ENCODE data around the gene STT3A. TPM values are rescaled to one million over a fixed set of nuclear protein-coding genes. Genes with fewer than 3 reads are reported as not detected.

Gene STT3A
- polyA plus RNA-seq, 2 of the 4 experiments (the other 2 are of a cell fraction): 92.1 to 197 TPM

GRCh38 chr11:125591649-125592304 is 875 bp upstream of the STT3A start:
- CTCF ChIA-PET: interaction anchor here (0.6 to 1.9 kb wide), 3 partner anchors 22 to 36 kb away, joined by 3 to 5 read pairs (median 4); partner anchors contain the start of genes CHEK1 and EI24
- ATAC-seq: peak; percentile 60 to 62
- Histone ChIP-seq H3K9me3 (no peaks in the 10 kb centered on the region), H3K4me3 (peak overlapping the region; percentile 55), H3K27ac (peak overlapping the region; percentile 84 to 96), H3K4me2 (peak overlapping the region; percentile 81), H3K4me1 (peaks cover 23% of the 10 kb centered on the region; the same call in 2 of the 3 replicates)
- peak in 1 of 2 experiments; percentile 10 for DNase-seq (ENCODE audit: low read depth in 1 of 2, low spot score in 1 of 2)
- TF ChIP-seq FOSB (CRISPR knock-in tag; IDR thresholded peaks at IDR 0.05) (peak; percentile 67; the same call in 1 of the 2 replicates), EHMT2 (IDR thresholded peaks at IDR 0.05; ENCODE audit: low read depth) (no peak), RARB (CRISPR knock-in tag; IDR thresholded peaks at IDR 0.05) (no peak), HOXA7 (CRISPR knock-in tag; IDR thresholded peaks at IDR 0.05) (0 out of 2 replicates have a peak, but pooled peaks have one; percentile 45), ESRRA (IDR thresholded peaks at IDR 0.05; ENCODE audit: borderline replicate concordance, low read length) (no peak), POLR2AphosphoS2 (conservative IDR thresholded peaks at IDR 0.05; ENCODE audit: low read length) (no peak), HOXB5 (CRISPR knock-in tag; IDR thresholded peaks at IDR 0.05) (0 out of 2 replicates have a peak, but pooled peaks have one; percentile 25)
- 8% methylated on average over 27 of the region's 30 CpGs for WGBS (ENCODE audit: missing lambda C conversion rate)
- no peak for FAIRE-seq
- POLR2A ChIA-PET: interaction anchor here (0.9 to 1.8 kb wide), 4 partner anchors 9 to 638 kb away, joined by 3 to 16 read pairs (median 7); partner anchors contain the start of genes EI24 and HYLS1

DNA sequence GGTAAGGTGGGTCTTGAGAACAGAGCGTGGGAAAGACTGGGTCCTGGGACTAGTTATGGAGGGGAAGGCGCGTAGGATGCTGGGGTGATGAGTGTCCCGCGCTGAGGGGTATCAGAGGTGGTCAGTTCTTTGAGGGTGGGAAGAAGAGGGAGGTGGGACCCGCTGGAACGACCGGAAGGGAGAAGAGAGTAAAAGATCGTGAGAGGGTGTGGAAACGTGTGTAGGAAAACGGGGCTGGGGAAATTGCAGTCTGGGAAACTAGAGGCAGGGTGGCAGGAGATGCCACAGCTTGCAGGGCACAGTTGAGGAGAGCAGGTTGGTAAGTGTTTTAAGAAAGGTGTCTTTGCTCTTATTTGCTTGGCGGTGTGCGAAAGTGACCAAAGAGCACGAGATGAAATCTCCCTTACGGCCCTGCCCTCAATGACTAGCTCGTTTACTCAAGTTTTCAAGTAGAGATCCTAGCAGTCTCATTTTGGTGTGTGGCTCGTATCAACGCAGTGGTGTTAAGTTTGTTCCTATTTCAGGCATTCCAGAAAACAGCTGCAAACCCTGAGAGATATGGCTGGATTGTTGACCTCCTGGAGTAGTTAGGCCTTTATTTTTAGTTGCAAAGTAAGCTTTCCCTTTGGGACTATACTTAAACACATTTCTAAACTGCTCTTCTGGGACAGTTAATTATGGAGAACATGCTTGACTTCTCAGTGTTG is 615 bp downstream of the STT3A start:
- FAIRE-seq (no peak), DNase-seq (ENCODE audit: low read depth in 1 of 2, low spot score in 1 of 2) (peak; percentile 29 to 42), ATAC-seq (peak; percentile 46 to 61)
- ChIA-PET POLR2A (interaction anchor here (1.8 kb wide), 2 partner anchors 23 to 294 kb away, joined by 10 to 16 read pairs; partner anchors contain the start of genes EI24 and HYLS1), CTCF (interaction anchor here (1.0 to 1.9 kb wide), 2 partner anchors 23 to 24 kb away, joined by 4 to 5 read pairs; partner anchors contain the start of gene EI24)
- Histone ChIP-seq H3K4me2 (peak overlapping the region; percentile 87), H3K4me1 (peaks cover 22% of the 10 kb centered on the region; the same call in 2 of the 3 replicates), H3K27ac (peak overlapping the region; percentile 89 to 99), H3K9me3 (no peaks in the 10 kb centered on the region), H3K4me3 (peak overlapping the region; percentile 78)
- TF ChIP-seq ZSCAN20 (CRISPR knock-in tag; IDR thresholded peaks at IDR 0.05): no peak
- TF ChIP-seq, protein P1, sequence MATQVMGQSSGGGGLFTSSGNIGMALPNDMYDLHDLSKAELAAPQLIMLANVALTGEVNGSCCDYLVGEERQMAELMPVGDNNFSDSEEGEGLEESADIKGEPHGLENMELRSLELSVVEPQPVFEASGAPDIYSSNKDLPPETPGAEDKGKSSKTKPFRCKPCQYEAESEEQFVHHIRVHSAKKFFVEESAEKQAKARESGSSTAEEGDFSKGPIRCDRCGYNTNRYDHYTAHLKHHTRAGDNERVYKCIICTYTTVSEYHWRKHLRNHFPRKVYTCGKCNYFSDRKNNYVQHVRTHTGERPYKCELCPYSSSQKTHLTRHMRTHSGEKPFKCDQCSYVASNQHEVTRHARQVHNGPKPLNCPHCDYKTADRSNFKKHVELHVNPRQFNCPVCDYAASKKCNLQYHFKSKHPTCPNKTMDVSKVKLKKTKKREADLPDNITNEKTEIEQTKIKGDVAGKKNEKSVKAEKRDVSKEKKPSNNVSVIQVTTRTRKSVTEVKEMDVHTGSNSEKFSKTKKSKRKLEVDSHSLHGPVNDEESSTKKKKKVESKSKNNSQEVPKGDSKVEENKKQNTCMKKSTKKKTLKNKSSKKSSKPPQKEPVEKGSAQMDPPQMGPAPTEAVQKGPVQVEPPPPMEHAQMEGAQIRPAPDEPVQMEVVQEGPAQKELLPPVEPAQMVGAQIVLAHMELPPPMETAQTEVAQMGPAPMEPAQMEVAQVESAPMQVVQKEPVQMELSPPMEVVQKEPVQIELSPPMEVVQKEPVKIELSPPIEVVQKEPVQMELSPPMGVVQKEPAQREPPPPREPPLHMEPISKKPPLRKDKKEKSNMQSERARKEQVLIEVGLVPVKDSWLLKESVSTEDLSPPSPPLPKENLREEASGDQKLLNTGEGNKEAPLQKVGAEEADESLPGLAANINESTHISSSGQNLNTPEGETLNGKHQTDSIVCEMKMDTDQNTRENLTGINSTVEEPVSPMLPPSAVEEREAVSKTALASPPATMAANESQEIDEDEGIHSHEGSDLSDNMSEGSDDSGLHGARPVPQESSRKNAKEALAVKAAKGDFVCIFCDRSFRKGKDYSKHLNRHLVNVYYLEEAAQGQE (IDR thresholded peaks at IDR 0.05): no peak
- TF ChIP-seq POLR2AphosphoS2 (conservative IDR thresholded peaks at IDR 0.05; ENCODE audit: low read length): no peak
- TF ChIP-seq POLR2A (IDR thresholded peaks at IDR 0.05; ENCODE audit: low read length): 0 out of 2 replicates have a peak, but pooled peaks have one; percentile 3
- TF ChIP-seq RFX5 (IDR thresholded peaks at IDR 0.05): no peak
- no peak for TF ChIP-seq ESRRA (IDR thresholded peaks at IDR 0.05; ENCODE audit: borderline replicate concordance, low read length)
- TF ChIP-seq HEYL (CRISPR knock-in tag; IDR thresholded peaks at IDR 0.05): no peak
- TF ChIP-seq, protein P2, sequence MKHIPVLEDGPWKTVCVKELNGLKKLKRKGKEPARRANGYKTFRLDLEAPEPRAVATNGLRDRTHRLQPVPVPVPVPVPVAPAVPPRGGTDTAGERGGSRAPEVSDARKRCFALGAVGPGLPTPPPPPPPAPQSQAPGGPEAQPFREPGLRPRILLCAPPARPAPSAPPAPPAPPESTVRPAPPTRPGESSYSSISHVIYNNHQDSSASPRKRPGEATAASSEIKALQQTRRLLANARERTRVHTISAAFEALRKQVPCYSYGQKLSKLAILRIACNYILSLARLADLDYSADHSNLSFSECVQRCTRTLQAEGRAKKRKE (CRISPR knock-in tag; IDR thresholded peaks at IDR 0.05; ENCODE audit: low read depth): no peak
- 1% methylated on average over 18 of the region's 18 CpGs for WGBS (ENCODE audit: missing lambda C conversion rate)

- Histone ChIP-seq H3K4me1 (peaks cover 14% of the 10 kb centered on the region; the same call in 1 of the 3 replicates), H3K27ac (no peak overlapping the region), H3K4me2 (0 out of 3 replicates have a peak overlapping the region, but pooled peaks have one; percentile 87), H3K9me3 (no peaks in the 10 kb centered on the region), H3K4me3 (no peak overlapping the region)
- FAIRE-seq (no peak), DNase-seq (ENCODE audit: low read depth in 1 of 2, low spot score in 1 of 2) (no peak), ATAC-seq (no peak)
- TF ChIP-seq, protein P2 (CRISPR knock-in tag; IDR thresholded peaks at IDR 0.05; ENCODE audit: low read depth): no peak
- TF ChIP-seq EP300 (IDR thresholded peaks at IDR 0.05): no peak
- no peak for TF ChIP-seq HOXB13 (CRISPR knock-in tag; IDR thresholded peaks at IDR 0.05; ENCODE audit: low read depth)
- TF ChIP-seq NPAS2 (CRISPR knock-in tag; IDR thresholded peaks at IDR 0.05; ENCODE audit: borderline replicate concordance): no peak
- no peak for TF ChIP-seq JUNB (IDR thresholded peaks at IDR 0.05)
- no peak for TF ChIP-seq MAZ (IDR thresholded peaks at IDR 0.05; ENCODE audit: borderline replicate concordance, low read depth, low read length)
- no peak for TF ChIP-seq GATA3 (IDR thresholded peaks at IDR 0.05; ENCODE audit: borderline replicate concordance)
- no peak for TF ChIP-seq ZSCAN20 (CRISPR knock-in tag; IDR thresholded peaks at IDR 0.05)
- TF ChIP-seq PBX3 (IDR thresholded peaks at IDR 0.05): no peak
- ChIA-PET POLR2A (no interaction called here), CTCF (interaction anchor here (0.7 kb wide), 1 partner anchor 22 kb away, joined by 3 read pairs; no protein-coding TSS in a partner anchor)
- 64% methylated on average over 3 of the region's 3 CpGs for WGBS (ENCODE audit: missing lambda C conversion rate)
Observed at GRCh38 chr11:125594958-125595357, 2.3 kb downstream of the STT3A start.

All from A549 (cell line).